Effector memory CD4-positive, alpha-beta T cell (primary cell): ENCODE data around the gene PARP4.
A peak's percentile ranks its signal among the peaks of the same experiment; 100 is the strongest.

Source experiments
- DNase-seq, 3 donors: peaks; one replicate each; pipeline ENCODE4 v3.0.0-alpha.2; 2020
- H3K27ac ChIP-seq: 2 replicates; pipeline ENCODE4 v1.7.0; 2013; ENCODE audit warnings: mild to moderate bottlenecking, low read length, moderate library complexity; ENCODE audit not compliant: insufficient read depth, poor library complexity, severe bottlenecking
- H3K27me3 ChIP-seq: replicated peaks from 2 replicates; pipeline ENCODE4 v1.7.0; 2013; ENCODE audit warnings: mild to moderate bottlenecking, low read length; ENCODE audit not compliant: insufficient read depth, control insufficient read depth, poor library complexity, severe bottlenecking
- H3K36me3 ChIP-seq: 2 replicates; pipeline ENCODE4 v1.7.0; 2013; ENCODE audit warnings: mild to moderate bottlenecking, low read length, moderate library complexity; ENCODE audit not compliant: control insufficient read depth, insufficient read depth
- H3K4me1 ChIP-seq: 2 replicates; pipeline ENCODE4 v1.7.0; 2013; ENCODE audit warnings: low read length, mild to moderate bottlenecking; ENCODE audit not compliant: control insufficient read depth, insufficient read depth, poor library complexity, severe bottlenecking
- H3K4me3 ChIP-seq: 2 replicates; pipeline ENCODE4 v1.7.0; 2013; ENCODE audit warnings: low read length, low read depth, mild to moderate bottlenecking; ENCODE audit not compliant: insufficient read depth, poor library complexity, severe bottlenecking
- H3K9me3 ChIP-seq: 2 replicates; pipeline ENCODE4 v1.7.0; 2013; ENCODE audit warnings: mild to moderate bottlenecking, low read length, moderate library complexity; ENCODE audit not compliant: control insufficient read depth

The PARP4 gene

GRCh38 chr13:24539500-24540165 lies 27.1 kb upstream of the PARP4 start:
- no peak overlapping the region for H3K4me3 ChIP-seq
- DNase-seq: no peak
- H3K4me1 ChIP-seq: peaks cover 4% of the 10 kb centered on the region
- H3K9me3 ChIP-seq: no peaks in the 10 kb centered on the region
- no peaks in the 10 kb centered on the region for H3K36me3 ChIP-seq
- H3K27ac ChIP-seq: no peak overlapping the region
- peaks cover 22% of the 10 kb centered on the region for H3K27me3 ChIP-seq

GRCh38 chr13:24529478-24529877 lies 16.9 kb upstream of the PARP4 start:
- H3K9me3 ChIP-seq: no peaks in the 10 kb centered on the region
- no peaks in the 10 kb centered on the region for H3K27me3 ChIP-seq
- no peak for DNase-seq
- H3K36me3 ChIP-seq: no peaks in the 10 kb centered on the region
- H3K4me3 ChIP-seq: no peak overlapping the region
- H3K4me1 ChIP-seq: no peaks in the 10 kb centered on the region
- H3K27ac ChIP-seq: no peak overlapping the region

GRCh38 chr13:24528816-24529398 lies 16.3 kb upstream of the PARP4 start:
- no peaks in the 10 kb centered on the region for H3K36me3 ChIP-seq
- no peak overlapping the region for H3K4me3 ChIP-seq
- no peaks in the 10 kb centered on the region for H3K27me3 ChIP-seq
- DNase-seq: no peak
- H3K9me3 ChIP-seq: no peaks in the 10 kb centered on the region
- no peak overlapping the region for H3K27ac ChIP-seq
- no peaks in the 10 kb centered on the region for H3K4me1 ChIP-seq

GRCh38 chr13:24527266-24527775 lies 14.7 kb upstream of the PARP4 start:
- H3K4me3 ChIP-seq: no peak overlapping the region
- H3K27me3 ChIP-seq: no peaks in the 10 kb centered on the region
- H3K4me1 ChIP-seq: no peaks in the 10 kb centered on the region
- no peaks in the 10 kb centered on the region for H3K36me3 ChIP-seq
- no peak for DNase-seq
- H3K27ac ChIP-seq: no peak overlapping the region
- no peaks in the 10 kb centered on the region for H3K9me3 ChIP-seq

GRCh38 chr13:24520733-24521132 lies 8.2 kb upstream of the PARP4 start:
- Histone ChIP-seq H3K9me3 (no peaks in the 10 kb centered on the region), H3K4me3 (no peak overlapping the region), H3K36me3 (no peaks in the 10 kb centered on the region), H3K27ac (no peak overlapping the region), H3K27me3 (no peaks in the 10 kb centered on the region), H3K4me1 (no peaks in the 10 kb centered on the region)
- no peak for DNase-seq

DNA sequence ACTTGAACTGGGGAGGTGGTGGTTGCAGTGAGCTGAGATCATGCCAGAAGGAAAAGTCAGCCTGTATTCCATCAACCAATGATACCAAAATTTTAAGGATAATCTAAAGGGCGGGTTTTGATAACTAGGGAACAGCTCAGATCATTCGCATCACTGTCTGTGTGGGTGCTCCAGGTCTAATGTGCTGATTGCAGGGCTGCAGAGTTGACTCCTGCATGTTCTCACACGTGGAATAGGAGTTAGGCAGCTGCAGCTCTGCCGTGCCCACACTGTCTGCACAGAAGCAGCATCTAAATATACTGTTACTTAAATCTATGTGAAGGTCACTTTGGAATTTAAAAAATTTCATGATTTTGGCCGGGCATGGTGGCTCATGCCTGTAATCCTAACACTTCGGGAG lies 4.3 kb upstream of the PARP4 start:
- no peaks in the 10 kb centered on the region for H3K4me1 ChIP-seq
- H3K4me3 ChIP-seq: no peak overlapping the region
- H3K9me3 ChIP-seq: no peaks in the 10 kb centered on the region
- H3K36me3 ChIP-seq: no peaks in the 10 kb centered on the region
- no peak for DNase-seq
- no peaks in the 10 kb centered on the region for H3K27me3 ChIP-seq
- no peak overlapping the region for H3K27ac ChIP-seq

DNA sequence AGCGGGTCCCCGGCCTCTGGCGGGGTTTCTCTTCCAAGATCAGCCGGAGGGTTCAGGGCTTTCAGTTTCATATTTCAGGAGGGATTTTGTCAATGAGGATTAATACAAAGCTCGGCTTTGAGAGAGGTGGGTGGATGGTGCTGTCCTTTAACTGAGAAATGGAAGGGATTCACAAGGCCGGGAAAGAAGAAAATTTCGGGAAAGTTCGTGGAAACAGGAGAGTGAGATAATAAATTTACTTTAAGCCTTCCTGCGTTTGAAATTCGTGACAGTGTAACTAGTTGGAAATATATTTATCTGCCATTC lies 283 bp upstream of the PARP4 start:
- Histone ChIP-seq H3K36me3 (peaks cover under 1% of the 10 kb centered on the region), H3K9me3 (no peaks in the 10 kb centered on the region), H3K4me3 (peak overlapping the region; percentile 92), H3K4me1 (no peaks in the 10 kb centered on the region), H3K27ac (peak overlapping the region; percentile 77), H3K27me3 (no peaks in the 10 kb centered on the region)
- DNase-seq: no peak

- H3K4me3 ChIP-seq: peak overlapping the region; percentile 92
- H3K9me3 ChIP-seq: no peaks in the 10 kb centered on the region
- H3K4me1 ChIP-seq: no peaks in the 10 kb centered on the region
- no peak for DNase-seq
- H3K27ac ChIP-seq: peak overlapping the region; percentile 77
- peaks cover 3% of the 10 kb centered on the region for H3K36me3 ChIP-seq
- no peaks in the 10 kb centered on the region for H3K27me3 ChIP-seq
These were observed 772 bp downstream of the PARP4 start for GRCh38 chr13:24511816-24512196.

DNA sequence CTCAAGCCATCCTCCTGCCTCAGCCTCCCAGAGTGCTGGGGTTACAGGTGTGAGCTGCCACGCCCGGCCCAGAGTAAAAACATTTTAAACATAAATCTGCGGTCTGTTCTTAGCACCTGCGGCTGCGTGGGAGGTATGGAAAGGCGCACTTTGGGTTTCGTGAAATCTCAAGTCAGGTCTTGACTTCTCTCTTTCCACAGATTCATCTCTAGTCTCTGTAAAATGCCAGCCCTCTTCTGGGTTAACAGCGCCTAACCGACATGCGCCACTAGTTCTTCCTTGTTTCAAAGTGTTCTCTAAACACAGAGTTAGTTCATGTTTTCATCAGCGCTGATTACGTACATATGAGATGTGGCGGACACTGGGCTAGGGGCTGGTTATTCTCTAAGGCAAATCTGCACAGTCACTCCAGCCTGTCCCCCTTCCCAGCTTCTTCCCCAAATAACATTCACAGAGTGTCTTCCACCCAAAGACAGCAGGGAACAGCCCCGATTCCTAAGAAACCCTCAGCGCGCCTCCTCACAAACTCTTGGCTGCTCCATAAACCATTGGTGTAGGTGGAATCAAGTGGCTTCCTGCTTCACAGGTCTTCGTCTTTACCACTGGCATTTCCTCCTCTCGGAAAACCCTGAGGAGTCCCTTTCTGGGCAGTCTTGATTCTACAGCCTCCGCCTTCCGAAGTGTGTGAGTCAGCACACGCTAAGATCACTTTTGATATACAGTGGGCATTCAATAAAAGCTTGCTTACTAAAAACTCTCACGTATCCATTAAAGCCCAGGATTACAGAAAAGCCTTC lies 1.4 kb downstream of the PARP4 start:
- DNase-seq: peak; percentile 6 to 17 (median 14)
- Histone ChIP-seq H3K27ac (peak overlapping the region; percentile 77), H3K9me3 (no peaks in the 10 kb centered on the region)

GRCh38 chr13:24506698-24507335 lies 5.8 kb downstream of the PARP4 start:
- Histone ChIP-seq H3K4me1 (no peaks in the 10 kb centered on the region), H3K27ac (no peak overlapping the region), H3K4me3 (no peak overlapping the region), H3K27me3 (no peaks in the 10 kb centered on the region), H3K9me3 (no peaks in the 10 kb centered on the region), H3K36me3 (peaks cover 18% of the 10 kb centered on the region)
- DNase-seq: no peak

More for the DNA sequence above, 1.4 kb downstream of the PARP4 start:
- no peaks in the 10 kb centered on the region for H3K27me3 ChIP-seq
- peak overlapping the region; percentile 92 for H3K4me3 ChIP-seq
- H3K36me3 ChIP-seq: peaks cover 5% of the 10 kb centered on the region
- H3K4me1 ChIP-seq: no peaks in the 10 kb centered on the region
